Heart left ventricle (tissue), 16 donors: ENCODE data around the gene POLR2J. TPM values are rescaled to one million over a fixed set of nuclear protein-coding genes. Genes with fewer than 3 reads are reported as not detected.

Source experiments
- ATAC-seq, 4 donors: fragments of 200-7000 bp; cut with Tn5 transposase; one replicate each; pipeline ENCODE4 v1.9.1; 2020 to 2022; ENCODE audit warnings: moderate library complexity in 4 of 4, mild to moderate bottlenecking in 3 of 4, moderate number of reproducible peaks in 1 of 4
- DNase-seq, 5 donors: peaks; one replicate each; pipeline ENCODE4 v3.0.0-alpha.2; 2020
- H3K27ac ChIP-seq, 12 donors: fragments of 200-600 bp; sonication (generic) in 4 of 12; one replicate each; pipeline versions ENCODE4 v1.5.0 to v1.8.0; 2016 to 2022; ENCODE audit warnings: mild to moderate bottlenecking in 2 of 12
- H3K27me3 ChIP-seq, 9 donors: fragments of 200-600 bp; sonication (generic) in 2 of 9; one replicate each; pipeline versions ENCODE4 v1.5.1 to v1.8.0; 2016 to 2022; ENCODE audit warnings: mild to moderate bottlenecking in 3 of 9
- H3K36me3 ChIP-seq, 9 donors: fragments of 200-600 bp; sonication (generic) in 2 of 9; one replicate each; pipeline versions ENCODE4 v1.5.0 to v1.8.0; 2018 to 2022; ENCODE audit warnings: mild to moderate bottlenecking in 2 of 9
- H3K4me1 ChIP-seq, 12 donors: fragments of 200-600 bp; sonication (generic) in 4 of 12; one replicate each; pipeline versions ENCODE4 v1.5.0 to v1.8.0; 2016 to 2022; ENCODE audit warnings: mild to moderate bottlenecking in 3 of 12
- H3K4me3 ChIP-seq, 12 donors: fragments of 200-600 bp; sonication (generic) in 4 of 12; one replicate each; pipeline versions ENCODE4 v1.5.0 to v1.8.0; 2017 to 2022; ENCODE audit warnings: mild to moderate bottlenecking in 9 of 12, moderate library complexity in 4 of 12
- H3K9me3 ChIP-seq, 12 donors: fragments of 200-600 bp; sonication (generic) in 4 of 12; one replicate each; pipeline versions ENCODE4 v1.5.0 to v1.8.0; 2016 to 2022; ENCODE audit warnings: mild to moderate bottlenecking in 1 of 12
- CTCF ChIP-seq, 12 donors: fragments of 200-600 bp; sonication (generic) in 4 of 12; IDR thresholded peaks; one replicate each; pipeline versions ENCODE4 v1.5.0 to v1.8.0; 2018 to 2022; ENCODE audit warnings: antibody characterized with exemption in 12 of 12, mild to moderate bottlenecking in 5 of 12
- POLR2A ChIP-seq, 2 donors: fragments of 450-650 bp; IDR thresholded peaks; one replicate each; pipeline ENCODE4 v1.6.1; 2017; ENCODE audit warnings: antibody characterized with exemption in 2 of 2, mild to moderate bottlenecking in 2 of 2, moderate library complexity in 2 of 2
- WGBS, 4 donors: extraction: QIAGEN DNeasy Blood & Tissue Kit in 2 of 4; methylation state at CpG; one replicate each; pipeline versions ENCODE4 v1.1.5 to v1.1.7; 2013 to 2018; 5-methylcytosine and 5-hydroxymethylcytosine counted together
- intact Hi-C, 10 donors: fragments of 100-400 bp; cut with DNase I; formaldehyde crosslinking; loops; one replicate each; pipeline versions ENCODE4 v1.11.1 to v1.14.2; 2022
- microRNA-seq, 4 donors: library from miRNA; unstranded; fragments of <30 nt; microRNA quantifications; one replicate each; pipeline versions ENCODE4 to v1.2.0, GENCODE V29; 2017 to 2020
- polyA plus RNA-seq, 2 donors: library from polyadenylated mRNA; stranded (reverse); fragments of 200-250 nt; gene quantifications; one replicate each; pipeline ENCODE4 v1.2.3, GENCODE V29; 2013
- total RNA-seq, 9 donors: library from RNA; depleted of rRNA in 2 of 9; stranded (reverse); fragments of >200 nt in 2 of 9; fragmentation: NEBNext Ultra II Directional in 3 of 9; extraction: Animal tissue kit (Norgen Biotek cat#: 25700) in 3 of 9; gene quantifications; one replicate each; pipeline versions ENCODE4 v1.1.0 to v1.2.4, GENCODE V29; 2016 to 2023
- donor health status: ischemic (EF 13 %, LVEDD 7.1; RV severe dilation, severe dysfunction).
- donor health status: healthy with polysubstance abuse.
- donor health status: DM: no; HTN: yes; CAD: no.
- donor health status: DM: no; HTN: no; CAD: no.
- donor health status: ischemic (EF 25% LVEDD 6.9; RV normal size, moderate dysfunction).
- donor health status: ischemic (EF 25% LVEDD 5.7; RV mildly dilated, moderate dysfunction).
- donor health status: healthy.
- donor health status: DM: yes; HTN: yes; CAD: no.
- donor health status: ischemic (EF 35%, LVEDD 5.7; RV mildly dilated, moderate dysfunction).
- donor health status: nonischemic (EF 11% LVEDD 7.7; RV severe dilation, severe dysfunction).
- donor health status: DM: yes; HTN: yes; CAD: no.
- donor health status: PGD.
- donor health status: ischemic (EF 29% LVEDD 5.4; RV normal size, mild dysfunction).
- donor health status: nonischemic (EF 23%, LVEDD 6.1; RV moderate dilation, normal function).

The POLR2J gene
- total and polyA plus RNA-seq, 11 donors: 34.4 to 227 (median 51.0) TPM

DNA sequence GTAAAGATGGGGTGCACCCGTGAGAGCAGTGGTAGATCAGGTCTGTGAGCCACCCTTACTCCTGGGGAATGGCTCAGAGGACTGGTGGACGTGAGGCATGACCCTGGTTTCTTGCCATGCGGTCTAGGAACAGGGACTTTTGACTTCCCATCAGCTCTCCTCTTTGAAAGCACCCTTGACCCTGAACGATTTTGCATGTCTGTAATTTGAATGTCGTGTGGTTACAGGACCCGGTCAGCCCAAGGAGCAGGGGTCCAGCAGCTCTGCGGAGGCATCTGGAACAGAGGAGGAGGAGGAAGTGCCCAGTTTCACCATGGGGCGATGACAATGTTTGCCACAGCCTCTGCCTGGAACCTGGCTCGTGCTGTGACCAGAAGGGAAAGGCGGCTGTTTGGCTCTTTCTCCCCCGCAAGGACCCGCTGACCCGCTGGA, 53.9 kb downstream of the POLR2J start:
- ATAC-seq: no peak
- Histone ChIP-seq H3K9me3 (no peaks in the 10 kb centered on the region), H3K36me3 (peaks cover 0 to 76% (median 50%) of the 10 kb centered on the region in 9 donors), H3K4me3 (no peak overlapping the region), H3K4me1 (peaks cover 0 to 40% (median 0%) of the 10 kb centered on the region in 12 donors), H3K27me3 (no peaks in the 10 kb centered on the region), H3K27ac (peak overlapping the region in 1 of 12 donors; percentile 91)
- intact Hi-C loops: no loop called here
- DNase-seq: no peak
- TF ChIP-seq POLR2A (IDR thresholded peaks at IDR 0.05) (no peak), CTCF (IDR thresholded peaks at IDR 0.05) (no peak)
- whole genome bisulfite sequencing, 4 donors: 87 to 95% (median 90%) methylated on average over 11 to 13 of the region's 13 CpGs

DNA sequence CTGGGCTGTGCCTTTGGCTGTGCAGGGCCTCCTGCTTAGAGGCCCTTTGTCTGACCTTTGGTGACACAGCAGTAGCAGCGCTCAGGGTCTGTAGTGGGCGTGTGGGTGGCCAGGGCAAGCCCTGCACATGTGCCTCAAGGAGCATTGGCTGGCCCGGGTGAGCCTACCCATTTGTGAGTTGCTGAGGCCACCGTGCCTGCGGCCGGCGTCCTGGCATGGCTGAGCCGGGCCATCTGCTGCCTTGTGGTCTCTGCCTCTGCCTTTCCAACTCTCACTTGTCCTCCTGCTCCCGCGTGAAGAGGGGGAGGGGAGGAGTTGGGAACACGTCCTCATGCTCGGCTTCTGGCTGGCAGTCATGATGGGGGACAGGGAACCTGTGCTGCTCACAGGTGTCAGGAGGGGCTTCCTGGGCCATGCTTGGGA, 54.6 kb downstream of the POLR2J start:
- no peak for DNase-seq
- peak overlapping the region in 1 of 12 donors; percentile 91 for H3K27ac ChIP-seq

More for the DNA sequence above, 54.6 kb downstream of the POLR2J start:
- H3K9me3 ChIP-seq: no peaks in the 10 kb centered on the region
- no peak for ATAC-seq
- peaks cover 0 to 81% (median 50%) of the 10 kb centered on the region in 9 donors for H3K36me3 ChIP-seq
- WGBS, 4 donors: 75 to 83% (median 81%) methylated on average over 9 to 12 of the region's 12 CpGs
- H3K27me3 ChIP-seq: no peaks in the 10 kb centered on the region
- H3K4me1 ChIP-seq: peaks cover 0 to 40% (median 0%) of the 10 kb centered on the region in 12 donors
- no peak overlapping the region for H3K4me3 ChIP-seq
- TF ChIP-seq POLR2A (IDR thresholded peaks at IDR 0.05) (no peak), CTCF (IDR thresholded peaks at IDR 0.05) (no peak)
- intact Hi-C loops: no loop called here

Small RNA genes lying within 50 kb of the gene (microRNA-seq; reads per million reads assigned to microRNA genes)
- gene MIR4467 (0 to 3.1 (median 0.10) reads per million in 4 donors), gene MIR5090 (0 to 1.9 (median 0.74) reads per million in 4 donors)

Other genes with a start within 250 kb of the POLR2J start
- 1 to 10 TPM in 8 of 9 donors, under 1 TPM in 1; 1.00 to 5.7 (median 2.5) TPM for gene SH2B2, start 192.1 kb downstream of the POLR2J start, total RNA-seq
- 1 to 10 TPM in 1 of 2 donors, under 1 TPM in 1; 0.50 to 2.2 TPM for gene SH2B2, start 192.1 kb downstream of the POLR2J start, polyA plus RNA-seq
- gene SPDYE6, start 122.5 kb downstream of the POLR2J start, total RNA-seq: not detected
- gene SPDYE6, start 122.5 kb downstream of the POLR2J start, polyA plus RNA-seq: under 1 TPM in 1 of 2 donors, not detected in 1; 0.15 TPM
- gene PRKRIP1, start 82.6 kb downstream of the POLR2J start, total RNA-seq: 10 to 100 TPM in 5 of 9 donors, 1 to 10 TPM in 4; 7.4 to 15.2 (median 11.4) TPM
- gene PRKRIP1, start 82.6 kb downstream of the POLR2J start, polyA plus RNA-seq: 10 to 100 TPM; 15.1 TPM
- 10 to 100 TPM in 2 of 9 donors, 1 to 10 TPM in 7; 1.9 to 22.0 (median 4.8) TPM for gene ORAI2, start 45.3 kb downstream of the POLR2J start, total RNA-seq
- gene ORAI2, start 45.3 kb downstream of the POLR2J start, polyA plus RNA-seq: 10 to 100 TPM in 1 of 2 donors, 1 to 10 TPM in 1; 1.1 to 10.6 TPM
- 10 to 100 TPM in 2 of 9 donors, 1 to 10 TPM in 7; 4.9 to 19.4 (median 6.5) TPM for gene ALKBH4, start 14.1 kb downstream of the POLR2J start, total RNA-seq
- 1 to 10 TPM; 6.8 to 7.9 TPM for gene ALKBH4, start 14.1 kb downstream of the POLR2J start, polyA plus RNA-seq
- 10 to 100 TPM in 4 of 9 donors, 1 to 10 TPM in 5; 7.6 to 24.9 (median 9.7) TPM for gene LRWD1, start 13.9 kb downstream of the POLR2J start, total RNA-seq
- gene LRWD1, start 13.9 kb downstream of the POLR2J start, polyA plus RNA-seq: 10 to 100 TPM in 1 of 2 donors, 1 to 10 TPM in 1; 4.7 to 26.4 TPM
- gene RASA4B, start 38.9 kb upstream of the POLR2J start, total RNA-seq: 10 to 100 TPM in 2 of 9 donors, 1 to 10 TPM in 7; 3.3 to 28.1 (median 7.1) TPM
- gene RASA4B, start 38.9 kb upstream of the POLR2J start, polyA plus RNA-seq: 1 to 10 TPM; 2.7 to 3.2 TPM
- 10 to 100 TPM in 2 of 9 donors, 1 to 10 TPM in 7; 1.9 to 20.6 (median 5.7) TPM for gene UPK3BL2, start 64.8 kb upstream of the POLR2J start, total RNA-seq
- gene UPK3BL2, start 64.8 kb upstream of the POLR2J start, polyA plus RNA-seq: 1 to 10 TPM; 1.2 to 5.8 TPM
- under 1 TPM in 1 of 9 donors, not detected in 8; 0.24 TPM for gene SPDYE2, start 72.3 kb upstream of the POLR2J start, total RNA-seq
- gene SPDYE2, start 72.3 kb upstream of the POLR2J start, polyA plus RNA-seq: under 1 TPM in 1 of 2 donors, not detected in 1; 0.15 TPM
- 10 to 100 TPM in 6 of 9 donors, 1 to 10 TPM in 3; 4.8 to 32.9 (median 12.0) TPM for gene POLR2J3, start 93.7 kb upstream of the POLR2J start, total RNA-seq
- 10 to 100 TPM; 31.7 to 67.7 TPM for gene POLR2J3, start 93.7 kb upstream of the POLR2J start, polyA plus RNA-seq
- 100 to 1,000 TPM in 1 of 9 donors, 10 to 100 TPM in 5, 1 to 10 TPM in 3; 6.3 to 106 (median 14.9) TPM for gene RASA4, start 137.8 kb upstream of the POLR2J start, total RNA-seq
- gene RASA4, start 137.8 kb upstream of the POLR2J start, polyA plus RNA-seq: 1 to 10 TPM; 8.1 to 9.4 TPM
- gene UPK3BL1, start 163.9 kb upstream of the POLR2J start, total RNA-seq: 10 to 100 TPM in 7 of 9 donors, 1 to 10 TPM in 2; 6.0 to 29.2 (median 12.8) TPM
- 10 to 100 TPM in 1 of 2 donors, 1 to 10 TPM in 1; 8.3 to 30.9 TPM for gene UPK3BL1, start 163.9 kb upstream of the POLR2J start, polyA plus RNA-seq
- not detected for gene SPDYE2B, start 171.4 kb upstream of the POLR2J start, total RNA-seq
- not detected for gene SPDYE2B, start 171.4 kb upstream of the POLR2J start, polyA plus RNA-seq
- gene POLR2J2, start 192.7 kb upstream of the POLR2J start, total RNA-seq: 10 to 100 TPM in 1 of 9 donors, 1 to 10 TPM in 6, under 1 TPM in 1, not detected in 1; 0.79 to 12.9 (median 3.3) TPM
- 1 to 10 TPM in 1 of 2 donors, under 1 TPM in 1; 0.98 to 5.1 TPM for gene POLR2J2, start 192.7 kb upstream of the POLR2J start, polyA plus RNA-seq